Measurements from ENCODE around the gene PKP1.

Gene PKP1

GRCh38 chr1:201261771-201262547, 21.3 kb upstream of the PKP1 start:
- DNase-seq = no peak

- DNase-seq = no peak
Measured at GRCh38 chr1:201262963-201263608, 20.2 kb upstream of the PKP1 start.

- DNase-seq = no peak
Measured at GRCh38 chr1:201264072-201264471, 19.2 kb upstream of the PKP1 start.

DNA sequence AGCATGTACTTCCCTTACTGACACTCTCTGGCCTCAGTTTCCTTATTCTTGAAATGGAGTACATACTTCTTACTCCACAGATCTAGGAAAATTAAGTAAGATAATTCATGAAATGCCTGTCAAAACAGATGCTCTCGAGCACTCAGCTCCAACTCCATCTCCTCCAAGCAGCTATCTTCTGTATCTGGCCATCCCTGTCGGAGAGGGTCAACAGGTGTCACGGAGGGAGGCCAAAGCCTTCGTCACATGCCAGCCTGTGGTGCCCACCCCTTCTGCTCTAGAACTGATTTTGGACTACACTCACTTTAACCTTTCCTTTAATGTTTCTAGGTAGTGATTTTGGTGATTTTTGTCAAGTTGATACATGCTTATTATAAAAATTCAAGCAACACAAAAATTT, 18.8 kb upstream of the PKP1 start:
- no peak for DNase-seq

- no peak for DNase-seq
Measured at GRCh38 chr1:201265756-201266155, 17.6 kb upstream of the PKP1 start.

- no peak for DNase-seq
Measured at GRCh38 chr1:201266276-201266675, 17.0 kb upstream of the PKP1 start.

DNA sequence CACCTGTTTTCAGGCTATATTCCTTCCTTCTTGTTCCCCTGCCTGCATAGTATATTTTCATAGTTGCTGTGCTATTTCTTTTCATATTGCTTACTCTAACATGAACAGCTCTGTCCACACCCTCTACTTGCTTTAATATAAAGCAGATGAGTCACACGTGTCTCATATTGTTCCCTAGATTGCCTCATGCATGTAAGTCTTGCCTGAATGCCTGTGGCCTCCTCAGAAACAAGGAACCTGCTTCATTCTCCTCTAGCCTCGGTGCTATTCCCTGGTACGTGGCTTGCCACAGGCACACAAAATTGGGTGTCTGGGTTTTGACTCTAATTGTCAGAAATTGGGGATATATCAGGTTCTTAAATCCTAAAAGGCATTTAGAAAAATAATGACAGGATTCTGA, 16.5 kb upstream of the PKP1 start:
- DNase-seq = no peak

DNA sequence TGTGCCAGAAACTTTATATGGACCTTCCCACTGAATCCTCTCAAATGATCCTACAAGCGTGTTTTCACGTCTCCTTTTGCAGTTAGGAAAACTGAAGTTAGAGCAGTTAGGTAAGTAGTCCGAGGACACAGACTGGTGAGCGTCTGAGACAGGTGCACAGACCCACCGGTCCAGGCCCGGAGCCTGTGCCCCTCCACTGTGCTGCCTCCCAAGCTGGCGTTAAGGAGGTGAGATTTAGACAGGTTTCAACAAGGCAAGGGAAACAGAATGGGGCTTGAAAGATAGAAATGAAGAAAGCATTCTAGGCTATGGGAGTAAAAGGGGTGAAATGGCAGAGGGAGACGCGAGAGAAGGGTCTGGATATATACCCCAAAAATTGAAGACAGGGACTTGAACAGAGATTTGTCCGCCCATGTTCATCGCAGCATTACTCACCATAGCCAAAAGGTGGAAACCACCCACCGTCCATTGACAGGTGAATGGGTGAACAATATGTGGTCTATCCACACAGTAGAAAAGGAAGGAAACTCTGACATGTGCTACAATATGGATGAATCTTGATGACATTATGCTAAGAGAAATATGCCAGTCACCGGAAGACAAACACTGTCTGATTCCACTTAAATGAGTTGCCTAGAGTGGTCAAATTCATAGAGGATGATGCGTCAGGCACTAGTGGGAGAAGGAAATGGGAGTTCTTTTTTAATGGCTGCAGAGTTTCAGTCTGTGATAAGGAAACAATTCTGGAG, 15.7 kb upstream of the PKP1 start:
- no peak for DNase-seq

DNA sequence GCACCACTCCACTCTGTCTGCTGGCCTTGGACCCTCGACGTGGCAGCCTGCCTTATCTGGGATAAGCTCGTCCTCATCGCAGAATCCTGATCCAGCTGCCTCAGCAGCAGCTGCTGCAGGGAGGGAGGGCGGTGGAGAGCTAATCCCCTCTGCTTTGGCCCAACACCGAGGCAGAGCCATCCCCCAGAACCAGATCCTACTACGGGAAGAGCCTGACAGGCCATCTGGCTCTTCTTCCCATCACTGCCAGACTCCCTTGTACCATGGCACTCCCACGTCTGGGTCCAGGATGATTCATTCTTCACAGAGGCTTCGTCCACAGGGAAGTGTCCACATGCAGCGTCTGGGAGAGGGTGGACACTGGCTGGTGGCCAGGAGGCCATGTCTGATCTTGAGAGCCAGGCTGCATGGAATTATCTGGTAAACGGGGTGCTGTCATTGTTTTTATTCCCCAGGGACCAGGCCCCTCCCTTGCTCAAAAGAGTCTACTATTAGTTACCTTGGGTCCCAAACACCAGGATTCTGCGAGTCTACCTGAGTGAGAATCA, 14.6 kb upstream of the PKP1 start:
- peak; percentile 19 for DNase-seq

DNA sequence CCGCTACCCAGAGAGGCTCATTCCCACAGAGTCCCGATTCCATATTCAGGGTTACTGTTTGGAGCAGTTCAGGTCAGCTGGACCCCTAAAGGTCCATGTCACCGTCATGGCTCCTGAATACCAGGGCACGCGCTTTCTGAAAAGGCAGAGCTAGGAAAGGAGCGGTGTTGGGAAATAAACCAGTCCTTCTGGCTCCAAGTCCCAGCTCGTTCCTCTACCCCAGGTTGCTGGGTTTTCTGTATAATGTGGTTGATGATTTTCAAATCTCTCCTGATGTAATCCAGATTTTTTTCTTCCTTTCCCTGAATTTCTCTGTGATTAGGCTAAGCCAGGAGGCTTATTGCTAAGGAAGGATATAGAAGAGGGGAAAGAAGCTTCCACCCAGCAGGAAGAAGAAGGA, 14.0 kb upstream of the PKP1 start:
- no peak for DNase-seq

DNA sequence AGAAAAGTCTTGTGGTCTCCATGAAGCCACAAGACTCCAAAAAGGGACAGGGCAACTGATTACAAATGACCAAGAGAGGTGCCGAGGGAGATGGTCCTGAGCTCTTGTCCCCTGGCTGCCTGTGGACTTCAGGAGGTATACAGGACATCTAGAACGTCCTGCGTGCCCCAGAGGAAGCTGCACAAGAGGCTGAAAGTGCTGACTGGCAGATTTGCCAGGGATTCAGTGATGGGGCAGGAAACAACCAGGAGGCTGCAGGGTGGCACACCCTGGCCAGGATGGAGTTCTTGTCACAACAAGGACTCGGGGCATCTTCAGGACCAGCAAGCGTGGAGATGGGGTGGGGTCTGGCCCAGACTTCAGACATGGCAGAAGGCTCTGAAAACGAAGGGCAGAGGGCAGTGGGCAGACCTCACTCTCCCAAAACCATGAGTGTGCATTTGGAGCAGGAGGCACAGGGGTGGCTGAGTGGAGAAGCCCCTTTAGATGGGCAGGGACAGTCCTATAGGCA, 13.4 kb upstream of the PKP1 start:
- DNase-seq = no peak

DNA sequence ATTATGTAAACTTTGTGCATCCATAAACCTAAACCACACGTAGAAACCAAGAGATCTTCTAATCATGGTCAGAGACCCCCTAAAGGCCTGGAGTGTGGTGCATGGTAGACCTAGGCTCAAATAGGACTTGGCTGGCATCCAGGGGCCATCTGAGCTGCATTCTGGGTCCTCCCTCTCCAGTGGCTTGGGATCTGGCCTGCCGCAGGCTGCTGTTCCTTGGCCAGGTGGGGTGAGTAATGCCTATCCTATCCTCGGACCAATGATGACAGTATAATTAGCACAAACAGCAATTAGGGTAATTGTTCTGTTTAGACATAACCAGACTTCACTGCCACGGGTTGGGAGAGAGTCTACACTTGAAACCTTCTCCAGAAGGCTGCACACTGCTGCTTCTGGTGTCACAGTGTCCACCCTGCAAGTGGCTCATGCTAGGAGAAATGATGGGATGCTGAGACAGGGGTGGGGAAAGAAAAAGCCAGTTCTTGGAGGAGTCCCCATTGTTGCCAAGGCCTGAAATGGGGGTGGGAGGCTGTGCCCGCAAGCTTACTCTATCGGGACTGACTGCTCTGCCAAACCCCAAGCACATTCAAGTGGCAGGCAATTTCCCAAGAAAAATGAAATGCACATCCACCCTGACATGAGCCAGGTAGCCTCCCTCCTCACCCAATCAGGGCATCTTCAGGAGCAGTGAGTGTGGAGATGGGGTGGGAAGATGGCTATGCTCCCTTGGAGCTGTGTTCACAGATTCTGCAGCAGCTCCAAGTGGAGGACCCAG, 12.5 kb upstream of the PKP1 start:
- DNase-seq = no peak

GRCh38 chr1:201272799-201273198, 10.5 kb upstream of the PKP1 start:
- no peak for DNase-seq

DNA sequence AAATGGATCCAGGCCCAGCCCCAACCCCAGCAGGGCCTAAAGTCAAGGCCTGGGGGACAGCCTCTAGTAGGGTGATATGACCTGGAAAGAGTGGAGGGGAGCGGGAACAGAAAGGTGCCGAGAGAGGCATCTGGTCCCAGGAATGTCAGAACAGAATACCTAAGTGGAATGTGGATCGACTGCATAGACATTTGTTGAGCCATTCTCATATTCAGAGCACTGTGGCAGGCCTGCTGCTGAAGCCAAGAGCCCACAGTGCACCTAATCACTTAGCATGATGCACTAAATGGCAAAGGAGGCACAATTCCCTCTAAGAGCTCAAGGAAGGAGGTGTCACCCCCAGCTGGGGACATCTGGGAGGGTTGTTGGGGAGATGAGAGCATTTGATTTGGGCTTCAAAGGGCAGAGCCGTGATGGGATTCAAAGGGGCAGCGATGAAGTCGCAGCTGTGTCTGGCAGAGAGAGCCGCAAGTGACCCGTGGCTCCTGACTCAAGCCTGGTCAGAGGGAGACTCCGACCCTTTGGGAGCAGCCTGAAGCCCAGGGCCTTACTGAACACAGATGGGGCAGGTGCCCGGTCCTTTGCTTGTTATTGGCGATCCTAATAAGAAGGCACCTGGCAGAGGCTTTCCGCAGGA, 8.6 kb upstream of the PKP1 start:
- no peak for DNase-seq

GRCh38 chr1:201275253-201275666, 8.0 kb upstream of the PKP1 start:
- DNase-seq = no peak

DNA sequence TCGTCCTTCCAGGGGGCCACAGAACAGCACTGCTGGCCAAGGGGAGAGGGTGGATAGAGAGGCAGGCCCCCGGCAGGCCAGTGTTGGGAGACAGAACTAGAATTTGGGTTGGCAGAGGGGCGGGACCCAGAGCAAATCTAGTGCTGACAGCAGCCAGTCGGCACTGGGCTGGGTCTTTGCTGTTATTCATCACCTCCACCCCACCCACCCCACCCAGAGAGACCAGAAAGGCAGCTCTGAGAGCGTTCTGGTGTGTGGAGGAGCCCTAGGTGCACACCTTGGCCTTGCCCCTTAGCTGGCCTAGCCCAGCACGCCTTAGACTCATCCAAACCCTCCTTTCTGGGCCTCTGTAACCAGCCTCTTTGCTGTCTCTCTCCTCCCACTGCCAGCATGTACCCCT, 6.4 kb upstream of the PKP1 start:
- DNase-seq = no peak

DNA sequence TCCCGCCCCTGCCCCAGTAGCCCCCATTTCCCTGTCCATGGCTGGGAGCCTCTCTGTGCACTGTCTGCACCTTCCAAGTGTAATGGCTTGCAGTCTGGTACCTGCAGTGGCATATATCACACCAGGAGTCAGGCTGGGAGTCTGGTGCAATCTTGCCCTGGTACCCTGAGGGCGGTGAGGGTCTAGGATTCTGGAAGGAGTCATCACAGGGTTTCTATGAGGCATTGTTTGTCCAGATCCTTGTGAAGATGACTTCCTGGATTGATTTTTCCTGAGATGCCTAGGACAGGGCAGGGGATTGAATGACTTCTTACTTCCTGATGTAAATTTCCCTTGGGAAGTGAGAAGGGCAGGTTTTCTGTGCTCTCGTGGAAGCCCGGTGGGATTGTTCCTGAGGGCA, 5.9 kb upstream of the PKP1 start:
- DNase-seq = no peak

DNA sequence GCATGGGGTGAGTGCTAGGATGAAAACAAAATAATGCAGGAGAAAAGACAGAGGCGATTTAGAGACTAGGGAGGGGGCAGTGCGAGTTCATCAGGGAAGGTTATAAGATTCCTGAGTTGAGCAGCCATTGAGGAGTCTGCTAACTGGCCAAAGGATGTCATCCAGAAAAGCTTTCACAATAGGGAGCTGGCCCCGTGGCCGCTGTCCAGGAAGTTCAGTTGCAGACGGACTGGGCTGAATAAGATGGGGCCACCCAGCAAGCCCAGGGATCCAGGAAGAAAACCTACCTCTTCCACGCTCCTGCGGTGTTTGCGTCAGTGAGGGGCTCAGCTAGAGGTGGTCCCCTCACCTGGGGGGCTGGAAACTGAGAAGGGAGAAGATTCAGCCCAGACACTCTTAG, 4.0 kb upstream of the PKP1 start:
- no peak for DNase-seq

GRCh38 chr1:201280884-201281283, 2.4 kb upstream of the PKP1 start:
- no peak for DNase-seq

- DNase-seq = no peak
Measured at GRCh38 chr1:201281573-201281972, 1.7 kb upstream of the PKP1 start.

- no peak for DNase-seq
Measured at GRCh38 chr1:201282216-201282615, 1.1 kb upstream of the PKP1 start.

- no peak for DNase-seq
Measured at GRCh38 chr1:201283836-201284553, 689 bp downstream of the PKP1 start.
